GM21619 (cell line): ENCODE results near the gene TRIM75.
"Not testable (repeated sequence)": the region's sequence is repeated elsewhere in the genome, so short reads cannot be mapped to it uniquely, and the experiment has no call there.

Experiments
- ATAC-seq: cut with Tn5 transposase; IDR thresholded peaks from one replicate; pipeline ENCODE4 v1.9.1; 2021; ENCODE audit not compliant: unreplicated experiment

TRIM75 gene

GRCh38 chr4:165073346-165073745 lies 19.7 kb downstream of the TRIM75 start:
- not testable (repeated sequence) for ATAC-seq

DNA sequence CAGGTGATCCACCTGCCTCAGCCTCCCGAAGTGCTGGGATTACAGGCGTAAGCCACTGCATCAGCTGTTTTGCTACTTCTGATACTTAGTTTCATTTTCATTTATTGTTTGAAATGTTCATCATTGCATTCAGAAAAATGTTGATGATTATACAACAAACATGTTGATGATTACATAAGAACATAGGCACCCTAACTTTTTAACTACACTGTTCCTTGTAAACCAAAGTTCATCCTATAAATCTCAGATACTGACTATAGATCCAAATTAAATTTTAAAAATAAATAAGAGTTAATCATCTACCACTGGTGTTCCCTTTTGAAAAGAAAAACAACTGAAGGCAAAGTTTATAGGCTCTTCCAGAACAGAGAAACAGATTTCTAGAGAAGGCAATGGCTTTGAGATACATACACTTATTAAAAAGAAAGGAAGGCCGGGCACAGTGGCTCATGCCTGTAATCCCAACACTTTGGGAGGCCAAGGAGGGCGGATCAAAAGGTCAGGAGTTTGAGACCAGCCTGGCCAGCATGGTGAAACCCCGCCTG lies 23.4 kb downstream of the TRIM75 start:
- ATAC-seq = no peak

DNA sequence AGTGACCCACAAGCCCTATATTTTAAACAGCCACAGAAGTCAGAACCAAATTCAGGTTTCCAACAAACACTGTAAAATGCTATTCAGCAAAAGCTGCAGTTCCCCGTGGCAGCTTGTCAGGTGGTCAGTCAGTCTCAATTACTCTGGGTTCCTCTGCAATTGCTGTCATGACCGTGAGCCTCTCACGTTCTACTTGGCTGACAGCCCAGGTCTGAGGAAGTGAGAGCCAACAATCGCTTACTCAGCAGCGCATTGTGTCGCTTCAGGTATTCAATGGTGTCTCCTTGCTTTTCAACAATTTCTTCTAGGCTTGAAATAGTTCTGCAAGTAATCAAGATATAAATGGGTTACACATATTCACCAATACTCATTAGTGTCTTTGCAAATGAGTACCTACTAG lies 25.8 kb downstream of the TRIM75 start:
- no peak for ATAC-seq

GRCh38 chr4:165084787-165085186 lies 31.1 kb downstream of the TRIM75 start:
- ATAC-seq = not testable (repeated sequence)

- no peak for ATAC-seq
These were observed 32.3 kb downstream of the TRIM75 start for GRCh38 chr4:165085946-165086345.

DNA sequence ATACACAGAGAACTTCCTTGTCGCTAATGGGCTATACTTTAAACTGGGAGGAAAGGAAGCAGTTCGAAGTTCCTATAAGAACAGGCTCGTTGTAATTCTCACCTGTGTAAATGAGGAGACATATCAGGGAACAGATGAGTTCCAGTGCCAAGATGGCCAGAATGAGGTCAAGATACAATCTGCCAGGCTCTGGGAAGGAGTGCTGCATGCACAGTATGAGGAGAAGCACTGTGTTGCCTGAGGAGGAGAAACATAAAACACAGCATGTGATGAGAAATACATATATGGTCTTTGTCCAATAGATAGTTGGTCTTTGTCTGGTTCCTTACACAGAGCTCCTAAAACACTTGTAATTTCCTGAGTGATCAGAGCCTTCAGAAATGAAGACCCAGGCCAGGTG lies 34.7 kb downstream of the TRIM75 start:
- no peak for ATAC-seq

- ATAC-seq = not testable (repeated sequence)
These were observed 38.5 kb downstream of the TRIM75 start for GRCh38 chr4:165092187-165092586.

- no peak for ATAC-seq
These were observed 41.2 kb downstream of the TRIM75 start for GRCh38 chr4:165094873-165095272.

DNA sequence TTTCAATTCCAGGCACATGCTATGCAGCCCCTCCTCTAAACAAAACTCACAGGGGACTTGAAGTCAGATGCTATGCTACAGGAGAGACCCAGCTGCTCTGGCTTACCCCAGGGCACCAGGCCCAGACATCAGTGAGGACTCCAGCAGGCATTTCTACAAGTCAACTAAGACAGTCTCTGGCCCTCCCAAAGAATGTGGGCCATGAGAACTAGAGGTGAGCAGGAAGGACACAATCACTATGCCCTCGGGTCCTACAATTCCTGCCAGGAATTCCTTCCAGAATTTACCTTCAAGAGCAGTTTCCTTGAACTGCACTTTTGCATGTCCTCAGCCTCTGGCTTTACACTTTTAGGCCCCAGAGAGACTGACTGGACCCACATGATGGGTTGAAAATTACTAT lies 41.6 kb downstream of the TRIM75 start:
- no peak for ATAC-seq

DNA sequence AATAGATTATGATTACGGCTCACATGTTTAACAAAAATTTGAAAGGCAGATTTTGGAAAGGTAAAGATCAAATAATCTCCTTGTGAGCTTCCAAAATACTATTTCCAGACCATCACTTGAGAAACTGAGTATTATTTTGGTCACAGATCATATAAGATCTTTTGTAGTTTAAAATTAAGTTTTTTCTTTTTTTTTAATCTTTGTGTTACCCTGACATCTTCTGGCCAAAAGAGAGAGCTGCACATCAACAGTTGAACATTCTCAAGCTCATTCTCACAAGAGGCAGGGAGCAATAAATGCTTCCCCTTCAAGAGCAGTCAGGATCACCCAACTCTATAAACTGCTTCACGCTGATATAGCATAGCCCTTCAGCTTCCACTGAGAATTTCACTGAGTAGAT lies 43.1 kb downstream of the TRIM75 start:
- peak; percentile 44 for ATAC-seq

DNA sequence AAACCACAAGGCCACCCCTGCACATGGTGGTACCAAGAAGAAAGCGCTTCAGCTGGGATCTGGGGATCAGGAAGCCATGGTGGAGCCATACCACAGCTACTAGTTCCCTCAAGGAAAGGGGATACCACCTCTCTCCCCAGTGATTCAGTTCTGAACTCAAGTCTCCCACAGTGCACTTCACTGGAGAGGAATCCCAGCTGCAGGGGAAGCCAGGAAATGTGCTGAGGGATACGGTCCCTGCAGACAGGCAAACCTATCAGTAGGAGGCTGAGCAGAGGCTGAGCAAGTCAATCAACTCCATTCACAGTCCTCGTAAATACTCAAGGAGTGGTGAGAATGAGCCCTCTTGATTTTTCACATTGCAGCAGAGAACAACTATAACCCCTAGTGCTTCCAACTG lies 48.0 kb downstream of the TRIM75 start:
- no peak for ATAC-seq

- ATAC-seq = no peak
These were observed 52.9 kb downstream of the TRIM75 start for GRCh38 chr4:165106518-165106917.
